ENCODE results near the gene SIRPA. TPM values are rescaled to one million over a fixed set of nuclear protein-coding genes. Genes with fewer than 3 reads are reported as not detected.
A peak's percentile ranks its signal among the peaks of the same experiment; 100 is the strongest.

The SIRPA gene
- polyA plus RNA-seq, 1 donor from 2014 or later: 8.0 TPM

DNA sequence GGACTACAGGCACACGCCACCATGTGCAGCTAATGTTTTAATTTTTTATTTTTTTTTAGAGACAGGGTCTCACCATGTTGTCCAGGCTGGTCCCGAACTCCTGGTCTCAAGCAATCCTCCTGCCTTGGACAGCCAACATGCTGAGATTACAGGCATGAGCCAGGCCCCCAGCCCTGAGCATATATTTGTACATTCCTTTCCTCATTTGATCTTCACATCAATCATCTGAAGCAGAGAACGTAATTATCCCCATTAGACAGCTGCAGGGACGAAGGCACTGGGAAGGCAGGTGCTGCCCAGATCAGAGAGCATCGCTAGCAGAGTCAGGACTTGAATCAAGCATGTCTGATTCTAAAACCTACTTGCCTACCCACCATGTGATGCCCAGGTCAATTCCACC, 41.0 kb upstream of the SIRPA start:
- H3K9ac ChIP-seq (ENCODE audit: low read length): peak overlapping the region; percentile 6
- no peak overlapping the region for H3K4me2 ChIP-seq (ENCODE audit: low read length)
- no peaks in the 10 kb centered on the region for H3K27me3 ChIP-seq (ENCODE audit: insufficient read depth, low read depth, low read length)
- H3K27ac ChIP-seq (ENCODE audit: low read length): peak overlapping the region; percentile 41
- peak overlapping the region; percentile 23 for H3K4me3 ChIP-seq (ENCODE audit: low read length)
- H2AFZ ChIP-seq (ENCODE audit: low read depth, low read length): no peak overlapping the region
- no peaks in the 10 kb centered on the region for H3F3A ChIP-seq (ENCODE audit: insufficient read depth, low read length, poor library complexity, severe bottlenecking)
- no peaks in the 10 kb centered on the region for H4K20me1 ChIP-seq (ENCODE audit: insufficient read depth)
- H3K79me2 ChIP-seq (replicated peaks; ENCODE audit: insufficient read depth, low read length): no peaks in the 10 kb centered on the region
- no peak for TF ChIP-seq MXI1 (conservative IDR thresholded peaks at IDR 0.05; ENCODE audit: poor library complexity, severe bottlenecking)
- TF ChIP-seq EP300 (conservative IDR thresholded peaks at IDR 0.05; ENCODE audit: poor library complexity, severe bottlenecking): no peak
- no peak for TF ChIP-seq RAD21 (conservative IDR thresholded peaks at IDR 0.05)
- no peak for TF ChIP-seq POLR2AphosphoS5 (IDR thresholded peaks at IDR 0.05)
- TF ChIP-seq CTCF (IDR thresholded peaks at IDR 0.05; ENCODE audit: poor library complexity, severe bottlenecking): no peak
- TF ChIP-seq EZH2 (IDR thresholded peaks at IDR 0.05; ENCODE audit: borderline replicate concordance, insufficient read depth, low read length, poor library complexity, severe bottlenecking): no peak
- TF ChIP-seq, protein P1, sequence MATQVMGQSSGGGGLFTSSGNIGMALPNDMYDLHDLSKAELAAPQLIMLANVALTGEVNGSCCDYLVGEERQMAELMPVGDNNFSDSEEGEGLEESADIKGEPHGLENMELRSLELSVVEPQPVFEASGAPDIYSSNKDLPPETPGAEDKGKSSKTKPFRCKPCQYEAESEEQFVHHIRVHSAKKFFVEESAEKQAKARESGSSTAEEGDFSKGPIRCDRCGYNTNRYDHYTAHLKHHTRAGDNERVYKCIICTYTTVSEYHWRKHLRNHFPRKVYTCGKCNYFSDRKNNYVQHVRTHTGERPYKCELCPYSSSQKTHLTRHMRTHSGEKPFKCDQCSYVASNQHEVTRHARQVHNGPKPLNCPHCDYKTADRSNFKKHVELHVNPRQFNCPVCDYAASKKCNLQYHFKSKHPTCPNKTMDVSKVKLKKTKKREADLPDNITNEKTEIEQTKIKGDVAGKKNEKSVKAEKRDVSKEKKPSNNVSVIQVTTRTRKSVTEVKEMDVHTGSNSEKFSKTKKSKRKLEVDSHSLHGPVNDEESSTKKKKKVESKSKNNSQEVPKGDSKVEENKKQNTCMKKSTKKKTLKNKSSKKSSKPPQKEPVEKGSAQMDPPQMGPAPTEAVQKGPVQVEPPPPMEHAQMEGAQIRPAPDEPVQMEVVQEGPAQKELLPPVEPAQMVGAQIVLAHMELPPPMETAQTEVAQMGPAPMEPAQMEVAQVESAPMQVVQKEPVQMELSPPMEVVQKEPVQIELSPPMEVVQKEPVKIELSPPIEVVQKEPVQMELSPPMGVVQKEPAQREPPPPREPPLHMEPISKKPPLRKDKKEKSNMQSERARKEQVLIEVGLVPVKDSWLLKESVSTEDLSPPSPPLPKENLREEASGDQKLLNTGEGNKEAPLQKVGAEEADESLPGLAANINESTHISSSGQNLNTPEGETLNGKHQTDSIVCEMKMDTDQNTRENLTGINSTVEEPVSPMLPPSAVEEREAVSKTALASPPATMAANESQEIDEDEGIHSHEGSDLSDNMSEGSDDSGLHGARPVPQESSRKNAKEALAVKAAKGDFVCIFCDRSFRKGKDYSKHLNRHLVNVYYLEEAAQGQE (IDR thresholded peaks at IDR 0.05; ENCODE audit: borderline replicate concordance): no peak
- TF ChIP-seq SMC3 (conservative IDR thresholded peaks at IDR 0.05; ENCODE audit: poor library complexity): no peak
- no peak for TF ChIP-seq TAF1 (IDR thresholded peaks at IDR 0.05; ENCODE audit: low read depth)
- H3K9me2 ChIP-seq (ENCODE audit: insufficient read depth, low read length): no peaks in the 10 kb centered on the region
- no peaks in the 10 kb centered on the region for H3K36me3 ChIP-seq (ENCODE audit: insufficient read depth, low read length)
- H3K9me3 ChIP-seq (ENCODE audit: low read length): no peaks in the 10 kb centered on the region

- TF ChIP-seq MXI1 (conservative IDR thresholded peaks at IDR 0.05; ENCODE audit: poor library complexity, severe bottlenecking): no peak
- no peak for TF ChIP-seq EZH2 (IDR thresholded peaks at IDR 0.05; ENCODE audit: borderline replicate concordance, insufficient read depth, low read length, poor library complexity, severe bottlenecking)
- TF ChIP-seq TAF1 (IDR thresholded peaks at IDR 0.05; ENCODE audit: low read depth): no peak
- TF ChIP-seq, protein P1 (IDR thresholded peaks at IDR 0.05; ENCODE audit: borderline replicate concordance): no peak
- TF ChIP-seq POLR2AphosphoS5 (IDR thresholded peaks at IDR 0.05): no peak
- no peak for TF ChIP-seq RAD21 (conservative IDR thresholded peaks at IDR 0.05)
- TF ChIP-seq SMC3 (conservative IDR thresholded peaks at IDR 0.05; ENCODE audit: poor library complexity): no peak
- TF ChIP-seq EP300 (conservative IDR thresholded peaks at IDR 0.05; ENCODE audit: poor library complexity, severe bottlenecking): no peak
- no peak for TF ChIP-seq CTCF (IDR thresholded peaks at IDR 0.05; ENCODE audit: poor library complexity, severe bottlenecking)
- H3K27ac ChIP-seq (ENCODE audit: low read length): peak overlapping the region; percentile 41
- no peaks in the 10 kb centered on the region for H3F3A ChIP-seq (ENCODE audit: insufficient read depth, low read length, poor library complexity, severe bottlenecking)
- H3K4me2 ChIP-seq (ENCODE audit: low read length): no peak overlapping the region
- no peaks in the 10 kb centered on the region for H3K79me2 ChIP-seq (replicated peaks; ENCODE audit: insufficient read depth, low read length)
- no peak overlapping the region for H2AFZ ChIP-seq (ENCODE audit: low read depth, low read length)
- H3K9me2 ChIP-seq (ENCODE audit: insufficient read depth, low read length): no peaks in the 10 kb centered on the region
- no peak overlapping the region for H3K9ac ChIP-seq (ENCODE audit: low read length)
- H3K9me3 ChIP-seq (ENCODE audit: low read length): no peaks in the 10 kb centered on the region
- no peaks in the 10 kb centered on the region for H3K36me3 ChIP-seq (ENCODE audit: insufficient read depth, low read length)
- H3K4me3 ChIP-seq (ENCODE audit: low read length): no peak overlapping the region
- no peaks in the 10 kb centered on the region for H4K20me1 ChIP-seq (ENCODE audit: insufficient read depth)
- H3K27me3 ChIP-seq (ENCODE audit: insufficient read depth, low read depth, low read length): no peaks in the 10 kb centered on the region
These were observed 40.1 kb upstream of the SIRPA start for GRCh38 chr20:1855109-1855508.

Measured in neural cell (in vitro differentiated cells).